Cardiac atrium fibroblast (primary cell): ENCODE results near the gene ZP3. TPM values are rescaled to one million over a fixed set of nuclear protein-coding genes. Genes with fewer than 3 reads are reported as not detected.

ENCODE experiments used
- total RNA-seq: library from RNA; depleted of rRNA; stranded (reverse); fragments of >200 nt; gene quantifications from 2 replicates; pipeline ENCODE4 v1.2.3, GENCODE V29; 2015

The ZP3 gene
- 0.54 and 2.3 TPM in 2 replicates for total RNA-seq

DNA sequence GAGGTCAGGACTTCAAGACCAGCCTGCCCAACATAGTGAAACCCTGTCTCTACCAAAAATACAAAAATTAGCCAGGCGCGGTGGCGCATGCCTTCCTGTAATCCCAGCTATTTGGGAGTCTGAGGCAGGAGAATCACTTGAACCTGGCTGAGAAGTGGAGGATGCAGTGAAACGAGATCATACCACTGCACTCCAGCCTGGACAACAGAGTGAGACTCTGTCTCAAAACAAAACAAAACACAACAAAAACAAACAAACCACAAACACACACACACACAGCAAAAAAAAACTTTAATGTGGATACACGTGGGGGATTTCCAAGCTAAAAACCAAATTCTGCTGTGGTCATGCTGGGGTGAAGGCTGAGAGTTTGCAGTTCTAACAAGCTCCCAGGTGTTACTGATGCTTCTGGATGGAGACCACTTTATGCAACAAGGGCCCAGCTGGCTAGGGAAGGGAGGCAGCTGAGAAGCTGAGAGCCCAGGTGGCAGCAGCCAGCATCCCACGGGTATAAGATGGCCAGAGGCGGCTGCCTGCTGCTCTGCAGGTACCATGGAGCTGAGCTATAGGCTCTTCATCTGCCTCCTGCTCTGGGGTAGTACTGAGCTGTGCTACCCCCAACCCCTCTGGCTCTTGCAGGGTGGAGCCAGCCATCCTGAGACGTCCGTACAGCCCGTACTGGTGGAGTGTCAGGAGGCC lies at the start of gene ZP3:
TSS of gene ZP3 (plus strand) at position 538 of the 699 bp plus-strand sequence. CDS start at position 553, 15 bp downstream.

DNA sequence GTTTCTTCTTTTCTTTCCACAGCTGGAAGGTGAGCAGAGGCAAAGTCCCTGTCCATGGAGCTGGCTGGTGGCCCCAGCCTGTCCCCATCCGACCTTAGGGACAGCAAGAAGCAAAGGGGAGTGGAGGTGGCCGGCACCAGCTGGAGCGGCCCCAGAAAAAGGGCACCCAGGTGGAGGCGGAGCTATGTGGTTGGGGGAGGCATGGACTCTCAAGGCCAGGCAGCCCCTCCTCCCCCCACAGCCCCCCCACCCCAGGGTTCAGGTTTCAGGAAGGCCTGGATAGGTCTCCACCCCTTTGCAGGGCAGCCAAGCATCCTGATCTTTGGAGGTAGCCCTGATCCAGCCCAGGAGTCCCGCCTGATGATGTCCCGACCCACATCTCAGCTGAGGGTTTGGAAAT lies 15.2 kb upstream of the ZP3 start, which contains the start of gene SSC4D:
TSS of gene SSC4D (minus strand) at position 161 of the 400 bp plus-strand sequence. CDS start 5,258 bp downstream, outside the sequence.

DNA sequence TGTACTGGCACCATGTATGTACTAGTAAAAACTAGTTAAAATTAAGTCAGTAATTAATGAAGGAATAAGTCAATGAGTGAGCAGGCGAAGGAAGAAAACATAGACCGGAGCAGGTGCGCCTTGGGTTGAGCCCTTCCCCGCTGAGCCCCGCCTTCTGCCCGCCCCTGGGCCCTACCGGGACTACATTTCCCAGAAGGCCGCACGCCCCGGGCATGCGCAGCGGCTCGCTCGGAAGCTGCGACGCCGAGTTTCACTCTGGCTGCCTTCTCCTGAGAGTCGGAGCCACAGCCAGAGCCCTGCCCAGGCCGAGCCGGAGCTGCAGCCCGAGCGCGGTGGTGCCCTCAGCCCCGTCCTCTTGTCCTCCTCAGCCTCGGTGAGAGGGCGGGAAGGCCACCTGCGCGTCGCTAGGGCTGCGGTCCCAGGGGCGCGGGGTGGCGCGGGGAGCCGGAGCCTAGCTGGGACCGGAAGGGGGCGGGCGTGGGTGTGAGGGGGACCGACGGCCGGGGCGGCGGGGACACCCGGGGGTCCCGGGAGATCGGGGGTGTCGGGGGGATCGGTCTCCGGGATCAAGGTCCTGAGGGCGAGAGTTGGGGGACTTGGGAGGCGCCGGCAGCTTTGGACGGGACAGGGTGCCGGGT lies 36.8 kb downstream of the ZP3 start, which contains the start of gene DTX2:
TSS of gene DTX2 (plus strand) at position 246 of the 638 bp plus-strand sequence. CDS start 18,801 bp downstream, outside the sequence.

Other genes with a start within 250 kb of the ZP3 start
- gene SRRM3, start 223.1 kb upstream of the ZP3 start, total RNA-seq = 3.1 and 4.7 TPM in 2 replicates
- gene HSPB1, start 122.3 kb upstream of the ZP3 start, total RNA-seq = 306 and 368 TPM in 2 replicates
- 59.4 and 80.5 TPM in 2 replicates for gene YWHAG, start 66.0 kb upstream of the ZP3 start, total RNA-seq
- gene SSC4D, start 15.3 kb upstream of the ZP3 start, total RNA-seq = 0.16 and 0.18 TPM in 2 replicates
- 9.9 and 12.8 TPM in 2 replicates for gene DTX2, start 36.8 kb downstream of the ZP3 start, total RNA-seq
- gene UPK3B, start 85.6 kb downstream of the ZP3 start, total RNA-seq = not detected in 2 replicates
- not detected in 2 replicates for gene SPDYE16, start 118.3 kb downstream of the ZP3 start, total RNA-seq
- 4.2 TPM in 2 replicates for gene POMZP3, start 202.3 kb downstream of the ZP3 start, total RNA-seq